Measurements from ENCODE around the gene CDCP2. TPM values are rescaled to one million over a fixed set of nuclear protein-coding genes. Genes with fewer than 3 reads are reported as not detected.

Gene CDCP2
- total RNA-seq, 1 donor from 2014 or later: not detected

DNA sequence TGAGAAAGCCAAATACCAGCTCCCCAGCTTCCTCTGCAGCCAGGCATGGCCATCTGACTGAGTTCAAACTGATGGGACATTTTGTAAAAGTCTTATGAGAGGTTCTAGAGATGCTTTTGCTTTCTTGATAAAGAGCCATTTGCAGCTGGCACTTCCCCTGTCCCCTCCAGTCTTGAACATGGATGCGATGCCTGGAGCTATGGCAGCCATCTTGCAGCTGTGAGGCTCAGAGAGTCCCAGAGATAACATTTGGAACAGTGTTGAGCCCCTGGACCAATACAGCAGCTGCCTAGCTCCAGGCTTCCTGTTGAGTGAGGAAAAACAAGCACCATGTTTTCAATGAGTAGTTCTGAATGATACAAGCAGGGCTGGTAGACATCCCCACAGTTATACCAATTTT is 13.8 kb downstream of the CDCP2 start:
- no peak overlapping the region for H3K27ac ChIP-seq (ENCODE audit: low read depth, low read length)
- no peak overlapping the region for H2AFZ ChIP-seq (ENCODE audit: low read depth, low read length)
- H3K79me2 ChIP-seq (ENCODE audit: insufficient read depth, low read length): no peaks in the 10 kb centered on the region
- no peak overlapping the region for H3K4me3 Mint-ChIP-seq (ENCODE audit: unreplicated experiment)
- peaks cover 22% of the 10 kb centered on the region for H3K4me1 Mint-ChIP-seq (ENCODE audit: low read depth, unreplicated experiment)
- H3K9me3 ChIP-seq (ENCODE audit: insufficient read depth, low read depth, low read length): no peaks in the 10 kb centered on the region
- peaks cover 6% of the 10 kb centered on the region for H3K27me3 Mint-ChIP-seq (ENCODE audit: low read depth, unreplicated experiment)
- peaks cover 31% of the 10 kb centered on the region for H3K4me1 ChIP-seq (ENCODE audit: insufficient read depth, low read length)
- DNase-seq (ENCODE audit: low read depth) (no peak), FAIRE-seq (no peak)
- no peaks in the 10 kb centered on the region for H3K27me3 ChIP-seq (ENCODE audit: insufficient read depth, low read length)
- TF ChIP-seq, protein P1, sequence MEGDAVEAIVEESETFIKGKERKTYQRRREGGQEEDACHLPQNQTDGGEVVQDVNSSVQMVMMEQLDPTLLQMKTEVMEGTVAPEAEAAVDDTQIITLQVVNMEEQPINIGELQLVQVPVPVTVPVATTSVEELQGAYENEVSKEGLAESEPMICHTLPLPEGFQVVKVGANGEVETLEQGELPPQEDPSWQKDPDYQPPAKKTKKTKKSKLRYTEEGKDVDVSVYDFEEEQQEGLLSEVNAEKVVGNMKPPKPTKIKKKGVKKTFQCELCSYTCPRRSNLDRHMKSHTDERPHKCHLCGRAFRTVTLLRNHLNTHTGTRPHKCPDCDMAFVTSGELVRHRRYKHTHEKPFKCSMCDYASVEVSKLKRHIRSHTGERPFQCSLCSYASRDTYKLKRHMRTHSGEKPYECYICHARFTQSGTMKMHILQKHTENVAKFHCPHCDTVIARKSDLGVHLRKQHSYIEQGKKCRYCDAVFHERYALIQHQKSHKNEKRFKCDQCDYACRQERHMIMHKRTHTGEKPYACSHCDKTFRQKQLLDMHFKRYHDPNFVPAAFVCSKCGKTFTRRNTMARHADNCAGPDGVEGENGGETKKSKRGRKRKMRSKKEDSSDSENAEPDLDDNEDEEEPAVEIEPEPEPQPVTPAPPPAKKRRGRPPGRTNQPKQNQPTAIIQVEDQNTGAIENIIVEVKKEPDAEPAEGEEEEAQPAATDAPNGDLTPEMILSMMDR (IDR thresholded peaks at IDR 0.05; ENCODE audit: insufficient read depth, low read depth, low read length): no peak
- TF ChIP-seq EZH2 (IDR thresholded peaks at IDR 0.05; ENCODE audit: insufficient read depth, low read length): no peak
- H4K20me1 ChIP-seq (ENCODE audit: insufficient read depth, low read length): no peaks in the 10 kb centered on the region
- H3K36me3 ChIP-seq (ENCODE audit: insufficient read depth, low read length): no peaks in the 10 kb centered on the region
- H3K36me3 Mint-ChIP-seq (ENCODE audit: low read depth, unreplicated experiment): no peaks in the 10 kb centered on the region
- no peak overlapping the region for H3K4me3 ChIP-seq (ENCODE audit: insufficient read depth, low read depth, low read length)
- H3K27ac Mint-ChIP-seq (ENCODE audit: unreplicated experiment): no peak overlapping the region
- peaks cover 4% of the 10 kb centered on the region for H3K9me3 Mint-ChIP-seq (ENCODE audit: unreplicated experiment)
- H3K4me2 ChIP-seq (ENCODE audit: low read length): no peak overlapping the region
- no peak overlapping the region for H3K9ac ChIP-seq (ENCODE audit: low read length)

DNA sequence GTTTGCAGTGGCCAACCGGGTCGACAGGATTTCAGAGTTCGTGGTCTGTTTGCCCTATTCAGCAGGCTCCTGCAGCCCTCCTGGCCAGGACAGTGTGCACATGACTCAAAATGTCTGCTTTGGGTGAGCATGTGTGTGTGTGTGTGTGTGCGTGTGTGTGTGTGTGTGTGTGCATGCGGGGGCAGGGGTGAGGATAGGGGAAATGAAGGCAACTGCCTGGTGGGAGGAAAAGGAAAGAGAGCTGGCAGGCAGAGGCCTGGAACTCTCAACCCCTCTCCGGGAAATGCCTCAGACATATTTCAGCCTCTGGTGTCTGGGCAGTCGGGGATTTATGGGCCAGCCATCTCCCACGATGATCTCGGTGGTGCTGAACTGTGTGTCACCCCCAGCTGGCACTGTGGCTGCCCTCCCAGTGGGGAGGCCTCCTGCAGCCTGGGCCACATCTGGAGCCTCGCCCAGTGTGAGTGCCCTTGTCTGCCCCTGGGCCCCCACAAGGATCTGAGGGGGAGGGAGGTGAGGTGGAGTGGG is 15.2 kb downstream of the CDCP2 start:
- peak overlapping the region; percentile 71 for H2AFZ ChIP-seq (ENCODE audit: low read depth, low read length)

More for the DNA sequence above, 15.2 kb downstream of the CDCP2 start:
- TF ChIP-seq, protein P1 (IDR thresholded peaks at IDR 0.05; ENCODE audit: insufficient read depth, low read depth, low read length): no peak
- TF ChIP-seq EZH2 (IDR thresholded peaks at IDR 0.05; ENCODE audit: insufficient read depth, low read length): no peak
- no peaks in the 10 kb centered on the region for H3K27me3 ChIP-seq (ENCODE audit: insufficient read depth, low read length)
- peak overlapping the region; percentile 42 for H3K9ac ChIP-seq (ENCODE audit: low read length)
- H3K9me3 ChIP-seq (ENCODE audit: insufficient read depth, low read depth, low read length): no peaks in the 10 kb centered on the region
- H4K20me1 ChIP-seq (ENCODE audit: insufficient read depth, low read length): no peaks in the 10 kb centered on the region
- H3K4me1 ChIP-seq (ENCODE audit: insufficient read depth, low read length): peaks cover 31% of the 10 kb centered on the region
- peak overlapping the region; percentile 50 for H3K27ac ChIP-seq (ENCODE audit: low read depth, low read length)
- H3K4me2 ChIP-seq (ENCODE audit: low read length): peak overlapping the region; percentile 61
- H3K27ac Mint-ChIP-seq (ENCODE audit: unreplicated experiment): peak overlapping the region; percentile 93
- no peaks in the 10 kb centered on the region for H3K36me3 ChIP-seq (ENCODE audit: insufficient read depth, low read length)
- H3K36me3 Mint-ChIP-seq (ENCODE audit: low read depth, unreplicated experiment): no peaks in the 10 kb centered on the region
- peaks cover 23% of the 10 kb centered on the region for H3K4me1 Mint-ChIP-seq (ENCODE audit: low read depth, unreplicated experiment)
- no peak for FAIRE-seq
- DNase-seq (ENCODE audit: low read depth): peak; percentile 60
- peak overlapping the region; percentile 50 for H3K4me3 Mint-ChIP-seq (ENCODE audit: unreplicated experiment)
- H3K27me3 Mint-ChIP-seq (ENCODE audit: low read depth, unreplicated experiment): peaks cover 3% of the 10 kb centered on the region
- H3K79me2 ChIP-seq (ENCODE audit: insufficient read depth, low read length): no peaks in the 10 kb centered on the region
- H3K9me3 Mint-ChIP-seq (ENCODE audit: unreplicated experiment): peaks cover 3% of the 10 kb centered on the region
- H3K4me3 ChIP-seq (ENCODE audit: insufficient read depth, low read depth, low read length): no peak overlapping the region
